Tibial nerve (tissue), 4 donors: ENCODE data around the gene FOXK1.

Experiments
- CTCF ChIP-seq, 5 experiments: fragments of 200-600 bp in 3 of 5; fragments of 450-650 bp in 2 of 5; sonication (generic) in 3 of 5; IDR thresholded peaks; one replicate each; pipeline ENCODE4 v1.5.1; 2016 to 2019; ENCODE audit warnings: antibody characterized with exemption in 5 of 5, mild to moderate bottlenecking in 3 of 5, moderate library complexity in 2 of 5
- EP300 ChIP-seq, 2 donors: sonication (generic); formaldehyde crosslinking; IDR thresholded peaks; one replicate each; pipeline ENCODE4 v1.6.1; 2017; ENCODE audit warnings: antibody characterized with exemption in 2 of 2, mild to moderate bottlenecking in 1 of 2
- POLR2A ChIP-seq, 2 donors: fragments of 450-650 bp; IDR thresholded peaks; one replicate each; pipeline ENCODE4 v1.6.1; 2017; ENCODE audit warnings: antibody characterized with exemption in 2 of 2, mild to moderate bottlenecking in 2 of 2, moderate library complexity in 2 of 2

DNA sequence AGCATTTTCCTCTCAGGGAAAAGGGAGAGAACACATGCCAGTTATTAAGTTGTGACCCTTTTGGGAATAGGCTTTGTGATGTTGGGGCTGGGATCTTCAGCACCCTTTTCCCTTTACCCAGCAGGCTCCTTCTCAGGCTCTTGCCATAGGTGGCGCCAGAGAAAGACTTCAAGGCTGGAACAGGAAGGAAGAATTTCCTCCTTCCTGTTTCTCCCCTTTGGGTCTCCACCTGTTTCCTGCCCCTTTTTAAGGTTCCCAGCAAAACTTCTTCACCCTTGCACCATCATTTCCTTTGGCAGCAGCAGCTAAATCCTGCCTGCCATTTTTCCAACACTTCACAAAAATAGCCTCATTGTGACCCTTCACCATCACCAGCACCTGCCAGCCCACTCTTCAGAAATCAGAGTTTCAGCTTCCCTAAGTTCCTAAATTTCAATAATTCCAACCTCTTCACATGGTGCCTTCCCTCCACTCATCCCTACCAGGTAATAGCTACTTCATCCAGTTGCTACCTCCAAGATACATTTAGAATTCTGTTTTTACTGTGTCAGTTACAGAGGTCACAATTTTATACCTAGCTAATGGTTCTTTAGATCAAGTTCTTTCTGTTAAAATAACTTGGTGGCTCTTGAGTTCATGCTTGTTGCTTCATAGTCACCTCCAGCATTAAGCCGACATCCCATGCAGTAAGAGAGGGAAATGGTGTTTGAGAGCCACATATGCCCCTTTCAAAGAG, 22.4 kb upstream of the FOXK1 start:
- no peak for TF ChIP-seq CTCF (IDR thresholded peaks at IDR 0.05)
- TF ChIP-seq EP300 (IDR thresholded peaks at IDR 0.05), result no peak
- TF ChIP-seq POLR2A (IDR thresholded peaks at IDR 0.05), result no peak
